Epithelial cell of proximal tubule (primary cell): ENCODE measurements around the gene OR2V1. TPM values are rescaled to one million over a fixed set of nuclear protein-coding genes. Genes with fewer than 3 reads are reported as not detected.
A peak's percentile ranks its signal among the peaks of the same experiment; 100 is the strongest.
"Not testable (repeated sequence)": the region's sequence is repeated elsewhere in the genome, so short reads cannot be mapped to it uniquely, and the experiment has no call there.

Experiments
- DNase-seq: peaks from one replicate; pipeline ENCODE4 v3.0.0-alpha.2; 2011; ENCODE audit warnings: low read depth
- H3K4me3 ChIP-seq: 2 replicates; pipeline ENCODE4 v1.5.1; 2011; ENCODE audit warnings: low read depth, mild to moderate bottlenecking, low read length
- CTCF ChIP-seq: conservative IDR thresholded peaks from 2 replicates; pipeline ENCODE4 v1.5.1; 2012; ENCODE audit warnings: low read depth, mild to moderate bottlenecking, low read length
- total RNA-seq: library from RNA; depleted of rRNA; stranded (reverse); fragments of >200 nt; gene quantifications from 2 replicates; pipeline ENCODE4 v1.2.3, GENCODE V29; 2015

The OR2V1 gene
- total RNA-seq, 1 donor from 2014 or later: not detected

DNA sequence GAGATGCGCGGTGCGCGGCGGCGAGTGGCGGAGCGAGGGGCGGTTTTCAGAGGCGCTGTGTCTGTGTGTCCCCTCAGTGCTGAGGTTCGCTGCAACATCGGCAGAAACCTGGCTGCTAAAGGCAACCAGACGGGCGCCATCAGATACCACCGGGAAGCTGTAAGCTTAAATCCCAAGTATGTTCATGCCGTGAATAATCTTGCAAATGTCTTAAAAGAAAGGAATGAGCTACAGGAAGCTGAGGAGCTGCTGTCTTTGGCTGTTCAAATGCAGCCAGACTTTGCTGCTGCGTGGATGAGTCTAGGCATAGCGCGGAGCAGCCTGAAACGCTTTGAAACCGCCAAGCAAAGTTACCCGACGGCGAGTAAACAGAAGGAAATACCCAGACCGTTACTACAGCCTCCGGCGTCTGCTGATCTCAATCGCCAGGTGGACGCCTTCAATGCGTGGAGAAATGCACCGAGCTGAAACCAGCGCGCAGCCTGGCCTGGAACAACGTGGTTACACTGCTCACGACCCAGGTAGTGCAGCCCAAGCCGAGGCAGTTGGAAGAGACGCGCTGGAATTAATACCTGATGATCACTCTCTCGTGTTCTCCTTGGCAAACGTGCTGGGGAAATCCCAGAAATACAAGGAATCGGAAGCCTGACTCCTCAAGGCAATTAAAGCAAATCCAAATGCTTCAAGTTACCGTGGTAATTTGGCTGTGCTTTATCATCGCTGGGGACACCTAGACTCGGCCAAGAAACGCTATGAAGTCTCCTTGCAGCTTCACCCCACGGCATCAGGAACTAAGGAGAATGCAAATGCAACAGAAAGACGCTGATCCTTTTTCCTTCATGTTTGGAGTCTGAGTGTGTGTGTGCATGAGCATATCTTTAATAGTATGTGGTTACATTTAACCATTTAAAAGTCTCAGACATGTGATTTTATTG, 15.9 kb downstream of the OR2V1 start:
- DNase-seq: no peak
- TF ChIP-seq CTCF: no peak
- H3K4me3 ChIP-seq: peak overlapping the region; percentile 14

DNA sequence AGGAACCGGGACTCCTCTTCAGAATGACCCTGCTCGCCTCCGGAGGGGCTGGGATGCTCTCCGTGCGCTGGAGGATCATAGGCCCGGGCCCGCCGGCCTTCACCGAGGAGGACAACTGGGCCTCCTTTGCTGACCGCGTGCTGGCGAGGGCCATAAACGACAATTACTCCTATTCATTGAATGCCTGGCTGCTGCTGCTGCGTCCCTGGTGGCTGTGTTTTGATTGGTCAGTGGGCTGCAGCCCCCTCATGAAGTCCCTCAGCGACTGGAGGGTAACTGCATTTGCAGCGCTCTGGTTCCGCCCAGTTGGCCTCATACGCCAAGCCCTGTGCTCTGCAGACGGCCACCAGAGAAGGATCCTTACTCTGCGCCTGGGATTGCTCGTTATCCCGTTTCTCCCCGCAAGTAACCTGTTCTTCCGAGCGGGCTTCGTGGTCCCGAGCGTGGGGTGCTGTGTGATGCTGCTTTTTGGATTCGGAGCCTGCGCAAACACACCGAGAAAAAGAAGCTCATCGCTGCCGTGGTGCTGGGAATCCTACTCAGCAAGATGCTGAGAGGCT, 16.6 kb downstream of the OR2V1 start:
- no peak for TF ChIP-seq CTCF
- no peak for DNase-seq
- peak overlapping the region; percentile 14 for H3K4me3 ChIP-seq

DNA sequence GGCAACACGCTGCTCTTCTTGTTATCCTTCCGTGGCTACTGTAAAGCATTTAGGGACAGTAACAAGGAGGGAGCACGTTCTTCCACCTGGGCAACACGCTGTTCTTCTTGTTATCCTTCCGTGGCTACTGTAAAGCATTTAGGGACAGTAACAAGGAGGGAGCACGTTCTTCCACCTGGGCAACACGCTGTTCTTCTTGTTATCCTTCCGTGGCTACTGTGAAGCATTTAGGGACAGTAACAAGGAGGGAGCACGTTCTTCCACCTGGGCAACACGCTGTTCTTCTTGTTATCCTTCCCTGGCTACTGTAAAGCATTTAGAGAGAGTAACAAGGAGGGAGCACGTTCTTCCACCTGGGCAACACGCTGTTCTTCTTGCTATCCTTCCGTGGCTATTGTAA, 17.4 kb downstream of the OR2V1 start:
- H3K4me3 ChIP-seq, DNase-seq: not testable (repeated sequence)

DNA sequence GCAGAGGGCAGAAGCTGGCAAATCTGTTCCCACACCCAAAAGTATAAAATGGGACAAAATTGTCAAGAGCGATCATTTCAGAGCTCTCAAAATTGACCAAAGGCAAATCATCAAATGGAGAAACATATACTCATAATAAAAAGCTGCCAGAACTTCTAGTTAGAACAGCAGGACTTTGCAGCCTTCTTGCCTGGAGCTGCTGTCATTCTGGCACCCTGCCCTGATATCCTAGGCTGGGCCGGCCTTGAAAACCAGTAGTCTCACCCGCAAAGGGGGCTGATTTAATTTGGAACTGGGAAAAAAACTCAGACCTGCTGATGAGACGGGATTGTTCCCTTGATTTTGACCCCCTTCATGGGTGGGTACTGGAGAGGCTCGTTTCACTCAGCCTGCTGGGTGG, 18.5 kb downstream of the OR2V1 start:
- no peak for TF ChIP-seq CTCF
- no peak for DNase-seq
- H3K4me3 ChIP-seq: no peak overlapping the region

DNA sequence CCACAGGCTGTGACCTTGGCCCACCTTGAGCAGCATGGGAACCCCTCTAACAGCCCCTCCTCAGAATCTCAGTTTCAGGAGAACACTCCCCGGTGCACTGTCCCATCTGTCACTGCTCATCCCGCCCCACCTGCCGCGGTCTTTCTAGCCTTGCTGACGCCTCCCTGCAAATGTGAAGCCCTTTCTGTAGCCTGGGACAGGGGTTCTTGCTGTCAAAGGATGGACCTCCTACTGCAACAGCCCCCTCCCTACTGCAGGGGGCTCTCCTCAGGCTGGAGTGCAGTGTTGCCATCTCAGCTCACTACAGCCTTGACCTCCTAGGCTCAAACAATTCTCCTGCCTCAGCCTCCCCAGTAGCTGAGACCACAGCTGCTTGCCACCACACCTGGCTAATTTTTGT, 20.0 kb downstream of the OR2V1 start:
- no peak for TF ChIP-seq CTCF

DNA sequence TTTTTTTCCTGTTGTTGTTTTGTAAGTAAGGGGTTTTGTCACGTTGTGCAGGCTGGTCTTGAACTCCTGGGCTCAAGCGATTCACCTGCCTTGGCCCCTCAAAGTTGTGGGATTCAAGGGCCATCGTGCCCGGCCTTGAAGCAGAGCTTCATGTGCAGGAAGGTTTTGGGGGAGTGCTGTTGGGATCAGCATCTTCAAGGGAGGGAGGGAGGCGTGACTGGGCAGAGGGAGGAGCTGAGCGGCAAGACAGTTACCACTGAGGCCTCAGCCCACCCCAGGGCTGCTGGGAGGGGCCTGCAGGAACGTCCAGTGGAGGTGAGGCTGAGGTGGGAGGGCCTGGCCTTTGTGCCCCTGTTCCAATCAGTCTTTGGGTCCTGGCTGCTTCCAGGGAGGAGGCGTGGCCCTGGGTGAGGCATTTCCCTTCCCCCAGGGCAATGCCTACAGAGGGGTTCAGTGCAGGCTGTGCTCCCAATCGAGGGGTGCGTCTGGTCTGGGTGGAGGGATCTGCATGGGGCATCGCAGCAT, 21.4 kb downstream of the OR2V1 start:
- TF ChIP-seq CTCF: no peak
- H3K4me3 ChIP-seq: no peak overlapping the region
- DNase-seq: no peak

More for the DNA sequence above, 20.0 kb downstream of the OR2V1 start:
- H3K4me3 ChIP-seq: no peak overlapping the region
- no peak for DNase-seq

GRCh38 chr5:181108578-181109165, 22.3 kb downstream of the OR2V1 start:
- DNase-seq: no peak
- no peak overlapping the region for H3K4me3 ChIP-seq
- TF ChIP-seq CTCF: no peak
